ENCODE data around the gene CD99L2. TPM values are rescaled to one million over a fixed set of nuclear protein-coding genes. Genes with fewer than 3 reads are reported as not detected.
A peak's percentile ranks its signal among the peaks of the same experiment; 100 is the strongest.

CD99L2 gene
- total RNA-seq, 1 experiment from 2014 or later: 9.4 TPM

GRCh38 chrX:150761176-150761818, 137.2 kb downstream of the CD99L2 start:
- ATAC-seq (peak; percentile 49), DNase-seq (ENCODE audit: low spot score) (no peak)
- Mint-ChIP-seq H3K36me3 (0 out of 2 replicates have a peak, but pooled peaks cover 3% of the 10 kb centered on the region), H3K4me1 (peaks cover 14% of the 10 kb centered on the region), H3K27ac (no peak overlapping the region), H3K9me3 (no peaks in the 10 kb centered on the region), H3K4me3 (no peak overlapping the region), H3K27me3 (ENCODE audit: low read depth) (no peaks in the 10 kb centered on the region)
- CTCF ChIA-PET: interaction anchor here (0.5 to 3.0 kb wide), 3 partner anchors 11 to 320 kb away, joined by 3 to 22 read pairs (median 3); no protein-coding TSS in a partner anchor
- TF ChIP-seq AFF4 (CRISPR knock-in tag; IDR thresholded peaks at IDR 0.05; ENCODE audit: borderline replicate concordance) (no peak), MAX (CRISPR knock-in tag; IDR thresholded peaks at IDR 0.05) (peak; percentile 48; the same call in 1 of the 2 replicates)
- POLR2A ChIA-PET: no interaction called here

- ATAC-seq (no peak), DNase-seq (ENCODE audit: low spot score) (no peak)
- H3K36me3 Mint-ChIP-seq: 0 out of 2 replicates have a peak, but pooled peaks cover 3% of the 10 kb centered on the region
- ChIA-PET CTCF (no interaction called here), POLR2A (no interaction called here)
- TF ChIP-seq GABPB1 (CRISPR knock-in tag; IDR thresholded peaks at IDR 0.05) (no peak), PREB (CRISPR knock-in tag; IDR thresholded peaks at IDR 0.05; ENCODE audit: borderline replicate concordance) (no peak), USF1 (CRISPR knock-in tag; IDR thresholded peaks at IDR 0.05) (no peak), IRF2 (CRISPR knock-in tag; IDR thresholded peaks at IDR 0.05; ENCODE audit: borderline replicate concordance, low read depth) (no peak), HMGXB4 (CRISPR knock-in tag; IDR thresholded peaks at IDR 0.05) (no peak), CTCF (IDR thresholded peaks at IDR 0.05) (no peak), OVOL2 (CRISPR knock-in tag; IDR thresholded peaks at IDR 0.05; ENCODE audit: borderline replicate concordance) (no peak), MLX (CRISPR knock-in tag; IDR thresholded peaks at IDR 0.05) (no peak), NFE2L1 (CRISPR knock-in tag; IDR thresholded peaks at IDR 0.05) (no peak), ZSCAN18 (CRISPR knock-in tag; IDR thresholded peaks at IDR 0.05) (no peak), ZNF425 (CRISPR knock-in tag; conservative IDR thresholded peaks at IDR 0.05) (no peak), FOXK1 (CRISPR knock-in tag; IDR thresholded peaks at IDR 0.05) (no peak)
- H3K4me1 Mint-ChIP-seq: peaks cover 7% of the 10 kb centered on the region; the same call in 1 of the 2 replicates
- no peaks in the 10 kb centered on the region for H3K27me3 Mint-ChIP-seq (ENCODE audit: low read depth)
- H3K9me3 Mint-ChIP-seq: no peaks in the 10 kb centered on the region
- H3K27ac Mint-ChIP-seq: no peak overlapping the region
- H3K4me3 Mint-ChIP-seq: no peak overlapping the region
These were observed 138.7 kb downstream of the CD99L2 start for GRCh38 chrX:150759568-150760416.
